ENCODE data around the gene IGFBP4. TPM values are rescaled to one million over a fixed set of nuclear protein-coding genes. Genes with fewer than 3 reads are reported as not detected.

Gene IGFBP4
- polyA plus RNA-seq, 1 of the 3 experiments (the other 2 are of a cell fraction) = 128 TPM

DNA sequence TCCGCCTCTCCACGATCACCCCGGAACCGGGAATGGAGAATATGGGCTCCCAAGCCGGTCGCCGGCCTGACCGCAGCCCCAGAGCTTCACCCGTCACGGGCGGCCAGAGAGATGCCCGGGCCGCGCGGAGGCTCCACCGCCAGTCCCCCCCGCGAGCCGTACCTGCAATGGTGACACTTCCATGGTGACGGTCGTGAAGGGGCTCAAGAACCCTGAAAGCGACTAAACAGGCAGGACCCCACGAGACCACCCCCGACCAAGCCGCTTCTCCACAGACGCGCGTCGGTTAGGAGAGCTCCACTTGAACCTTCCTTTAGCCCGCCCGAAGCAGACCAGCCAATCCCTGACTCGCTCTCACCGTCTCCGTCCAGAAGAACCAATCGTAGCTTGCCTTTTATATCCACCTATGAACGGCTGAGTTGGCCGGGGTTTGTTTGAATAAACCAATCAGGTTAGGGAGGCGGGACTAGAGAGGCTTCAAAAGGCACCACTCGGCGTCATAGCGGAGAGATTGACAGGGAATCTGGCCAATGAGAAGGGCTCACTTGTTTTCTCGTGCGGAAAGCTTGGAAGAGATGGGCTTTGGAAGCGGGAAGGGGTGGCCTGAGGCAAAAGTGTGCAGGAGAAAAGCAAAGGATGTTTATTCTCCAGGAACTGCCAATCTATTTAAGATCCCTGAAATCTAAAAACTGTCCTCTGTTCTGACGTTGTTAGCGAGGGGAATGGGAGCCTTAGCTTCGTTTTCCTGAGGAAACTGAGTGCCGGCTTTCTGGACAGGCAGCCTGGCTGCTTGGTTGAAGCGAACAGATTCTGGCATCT, 25.4 kb upstream of the IGFBP4 start, which contains the start of gene TOP2A:
TSS of gene TOP2A (minus strand) at position 288 of the 819 bp plus-strand sequence. CDS start at position 183, 105 bp downstream.
- H3K36me3 ChIP-seq (replicated peaks in 1 of 2; ENCODE audit: control insufficient read depth in 1 of 2, insufficient read depth in 2 of 2, low read length in 1 of 2) = peaks cover 4% of the 10 kb centered on the region in 2 experiments
- H3K4me3 ChIP-seq (ENCODE audit: low read depth in 2 of 2, low read length in 1 of 2) = peak within 1 kb of the TSS; percentile 64 to 80
- no peaks in the 10 kb centered on the region for H3K9me2 ChIP-seq
- peaks cover 48% of the 10 kb centered on the region for H3K79me2 ChIP-seq (ENCODE audit: insufficient read depth)
- H3K27me3 ChIP-seq (ENCODE audit: insufficient read depth) = no peaks in the 10 kb centered on the region
- no peak for TF ChIP-seq GATA2 (CRISPR knock-in tag; IDR thresholded peaks at IDR 0.05)
- peak; percentile 96 for TF ChIP-seq CHD2 (IDR thresholded peaks at IDR 0.05; ENCODE audit: low read length, partially characterized antibody)
- TF ChIP-seq TAF1 (IDR thresholded peaks at IDR 0.05; ENCODE audit: borderline replicate concordance, low read depth, low read length) = peak; percentile 70; the same call in 1 of the 2 replicates
- no peak for TF ChIP-seq RCOR1 (IDR thresholded peaks at IDR 0.05; ENCODE audit: low read length)
- TF ChIP-seq, protein P1, sequence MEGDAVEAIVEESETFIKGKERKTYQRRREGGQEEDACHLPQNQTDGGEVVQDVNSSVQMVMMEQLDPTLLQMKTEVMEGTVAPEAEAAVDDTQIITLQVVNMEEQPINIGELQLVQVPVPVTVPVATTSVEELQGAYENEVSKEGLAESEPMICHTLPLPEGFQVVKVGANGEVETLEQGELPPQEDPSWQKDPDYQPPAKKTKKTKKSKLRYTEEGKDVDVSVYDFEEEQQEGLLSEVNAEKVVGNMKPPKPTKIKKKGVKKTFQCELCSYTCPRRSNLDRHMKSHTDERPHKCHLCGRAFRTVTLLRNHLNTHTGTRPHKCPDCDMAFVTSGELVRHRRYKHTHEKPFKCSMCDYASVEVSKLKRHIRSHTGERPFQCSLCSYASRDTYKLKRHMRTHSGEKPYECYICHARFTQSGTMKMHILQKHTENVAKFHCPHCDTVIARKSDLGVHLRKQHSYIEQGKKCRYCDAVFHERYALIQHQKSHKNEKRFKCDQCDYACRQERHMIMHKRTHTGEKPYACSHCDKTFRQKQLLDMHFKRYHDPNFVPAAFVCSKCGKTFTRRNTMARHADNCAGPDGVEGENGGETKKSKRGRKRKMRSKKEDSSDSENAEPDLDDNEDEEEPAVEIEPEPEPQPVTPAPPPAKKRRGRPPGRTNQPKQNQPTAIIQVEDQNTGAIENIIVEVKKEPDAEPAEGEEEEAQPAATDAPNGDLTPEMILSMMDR (IDR thresholded peaks at IDR 0.05) = no peak
- peak; percentile 64 for TF ChIP-seq POLR2AphosphoS5 (IDR thresholded peaks at IDR 0.05; ENCODE audit: low read depth, low read length)
- peak; percentile 90 for TF ChIP-seq MXI1 (IDR thresholded peaks at IDR 0.05; ENCODE audit: low read depth, low read length)
- TF ChIP-seq RXRA (IDR thresholded peaks at IDR 0.05; ENCODE audit: borderline replicate concordance, low read depth) = no peak
- TF ChIP-seq, protein P2, sequence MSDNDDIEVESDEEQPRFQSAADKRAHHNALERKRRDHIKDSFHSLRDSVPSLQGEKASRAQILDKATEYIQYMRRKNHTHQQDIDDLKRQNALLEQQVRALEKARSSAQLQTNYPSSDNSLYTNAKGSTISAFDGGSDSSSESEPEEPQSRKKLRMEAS (IDR thresholded peaks at IDR 0.05; ENCODE audit: low read depth) = peak; percentile 67
- peak; percentile 90 for TF ChIP-seq SIN3A (IDR thresholded peaks at IDR 0.05; ENCODE audit: borderline replicate concordance, low read depth, low read length)
- TF ChIP-seq, protein P3, sequence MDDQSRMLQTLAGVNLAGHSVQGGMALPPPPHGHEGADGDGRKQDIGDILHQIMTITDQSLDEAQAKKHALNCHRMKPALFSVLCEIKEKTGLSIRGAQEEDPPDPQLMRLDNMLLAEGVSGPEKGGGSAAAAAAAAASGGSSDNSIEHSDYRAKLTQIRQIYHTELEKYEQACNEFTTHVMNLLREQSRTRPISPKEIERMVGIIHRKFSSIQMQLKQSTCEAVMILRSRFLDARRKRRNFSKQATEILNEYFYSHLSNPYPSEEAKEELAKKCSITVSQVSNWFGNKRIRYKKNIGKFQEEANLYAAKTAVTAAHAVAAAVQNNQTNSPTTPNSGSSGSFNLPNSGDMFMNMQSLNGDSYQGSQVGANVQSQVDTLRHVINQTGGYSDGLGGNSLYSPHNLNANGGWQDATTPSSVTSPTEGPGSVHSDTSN (IDR thresholded peaks at IDR 0.05) = peak; percentile 100
- TF ChIP-seq, protein P4, sequence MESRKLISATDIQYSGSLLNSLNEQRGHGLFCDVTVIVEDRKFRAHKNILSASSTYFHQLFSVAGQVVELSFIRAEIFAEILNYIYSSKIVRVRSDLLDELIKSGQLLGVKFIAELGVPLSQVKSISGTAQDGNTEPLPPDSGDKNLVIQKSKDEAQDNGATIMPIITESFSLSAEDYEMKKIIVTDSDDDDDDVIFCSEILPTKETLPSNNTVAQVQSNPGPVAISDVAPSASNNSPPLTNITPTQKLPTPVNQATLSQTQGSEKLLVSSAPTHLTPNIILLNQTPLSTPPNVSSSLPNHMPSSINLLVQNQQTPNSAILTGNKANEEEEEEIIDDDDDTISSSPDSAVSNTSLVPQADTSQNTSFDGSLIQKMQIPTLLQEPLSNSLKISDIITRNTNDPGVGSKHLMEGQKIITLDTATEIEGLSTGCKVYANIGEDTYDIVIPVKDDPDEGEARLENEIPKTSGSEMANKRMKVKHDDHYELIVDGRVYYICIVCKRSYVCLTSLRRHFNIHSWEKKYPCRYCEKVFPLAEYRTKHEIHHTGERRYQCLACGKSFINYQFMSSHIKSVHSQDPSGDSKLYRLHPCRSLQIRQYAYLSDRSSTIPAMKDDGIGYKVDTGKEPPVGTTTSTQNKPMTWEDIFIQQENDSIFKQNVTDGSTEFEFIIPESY (IDR thresholded peaks at IDR 0.05; ENCODE audit: borderline replicate concordance, low read depth) = 0 out of 2 replicates have a peak, but pooled peaks have one; percentile 47
- TF ChIP-seq FOXM1 (IDR thresholded peaks at IDR 0.05; ENCODE audit: low read depth) = peak; percentile 98
- TF ChIP-seq, protein P5, sequence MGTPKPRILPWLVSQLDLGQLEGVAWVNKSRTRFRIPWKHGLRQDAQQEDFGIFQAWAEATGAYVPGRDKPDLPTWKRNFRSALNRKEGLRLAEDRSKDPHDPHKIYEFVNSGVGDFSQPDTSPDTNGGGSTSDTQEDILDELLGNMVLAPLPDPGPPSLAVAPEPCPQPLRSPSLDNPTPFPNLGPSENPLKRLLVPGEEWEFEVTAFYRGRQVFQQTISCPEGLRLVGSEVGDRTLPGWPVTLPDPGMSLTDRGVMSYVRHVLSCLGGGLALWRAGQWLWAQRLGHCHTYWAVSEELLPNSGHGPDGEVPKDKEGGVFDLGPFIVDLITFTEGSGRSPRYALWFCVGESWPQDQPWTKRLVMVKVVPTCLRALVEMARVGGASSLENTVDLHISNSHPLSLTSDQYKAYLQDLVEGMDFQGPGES (IDR thresholded peaks at IDR 0.05; ENCODE audit: low read depth, low read length) = peak; percentile 99
- 0 out of 2 replicates have a peak, but pooled peaks have one; percentile 72 for TF ChIP-seq RFX5 (IDR thresholded peaks at IDR 0.05; ENCODE audit: low read length)
- TF ChIP-seq MEF2A (IDR thresholded peaks at IDR 0.05; ENCODE audit: borderline replicate concordance, low read depth) = no peak
- TF ChIP-seq NFIC (IDR thresholded peaks at IDR 0.05; ENCODE audit: borderline replicate concordance) = 0 out of 2 replicates have a peak, but pooled peaks have one; percentile 6
- no peak; the same call in 1 of the 2 replicates for TF ChIP-seq TCF12 (IDR thresholded peaks at IDR 0.05)
- peak within 1 kb of the TSS; percentile 84 for H3K9ac ChIP-seq
- peaks cover 0 to 10% of the 10 kb centered on the region in 2 experiments; a peak in 2 of 4 replicates for H3K4me1 ChIP-seq (ENCODE audit: control insufficient read depth in 1 of 2, insufficient read depth in 2 of 2, low read depth in 1 of 2, low read length in 1 of 2)
- H3F3A ChIP-seq (replicated peaks; ENCODE audit: insufficient read depth) = peaks cover 9% of the 10 kb centered on the region
- CTCF ChIA-PET = interaction anchor here (0.5 to 16.1 kb wide), 25 partner anchors 9 to 1703 kb away, joined by 3 to 175 read pairs (median 4); no protein-coding TSS in a partner anchor
- POLR2A ChIA-PET = interaction anchor here (0.9 to 1.5 kb wide), 11 partner anchors 13 to 125 kb away, joined by 3 to 5 read pairs (median 3); no protein-coding TSS in a partner anchor
- no peaks in the 10 kb centered on the region for H4K20me1 ChIP-seq (ENCODE audit: insufficient read depth)
- peak within 1 kb of the TSS; percentile 85 for H2AFZ ChIP-seq (ENCODE audit: low read depth)
- H3K4me2 ChIP-seq = peak within 1 kb of the TSS; percentile 93
- under 1% methylated on average over 27 of the region's 49 CpGs for WGBS (ENCODE audit: low lambda C conversion rate)
- peak within 1 kb of the TSS; percentile 50 to 81 for H3K27ac ChIP-seq (ENCODE audit: low read depth in 2 of 2, low read length in 1 of 2)
- peak; percentile 97 for DNase-seq
- no peaks in the 10 kb centered on the region for H3K9me3 ChIP-seq
